K562 (cell line): ENCODE measurements around the gene FASTKD1. TPM values are rescaled to one million over a fixed set of nuclear protein-coding genes. Genes with fewer than 3 reads are reported as not detected.
"Not testable (repeated sequence)": the region's sequence is repeated elsewhere in the genome, so short reads cannot be mapped to it uniquely, and the experiment has no call there.

Source experiments
- ATAC-seq: fragments of 200-7000 bp; cut with Tn5 transposase; 3 replicates; pipeline ENCODE4 v1.9.1; 2020; ENCODE audit warnings: moderate library complexity
- BruUV-seq: library from RNA; stranded (reverse); fragments of 400-500 nt; replicated peaks from 2 replicates; lab custom pipeline; 2021; lab: Mats Ljungman, UMichigan
- CTCF ChIA-PET: fragments of 300-600 bp; formaldehyde crosslinking; extraction: SDS; loops from one replicate; lab custom pipeline; 2021; ENCODE audit warnings: low intra/inter-chr PET ratio; lab: Yijun Ruan, JAX
- POLR2A ChIA-PET: fragments of 300-600, 350-650 bp; sonication (Branson Sonifier 250); formaldehyde crosslinking; extraction: SDS; loops from one replicate; lab custom pipeline; 2021; ENCODE audit warnings: antibody characterized with exemption, inconsistent platforms; lab: Yijun Ruan, JAX
- DNase-seq, 4 experiments: peaks; one replicate each; pipeline versions ENCODE4 v3.0.0 to v3.0.0-alpha.2; 2011 to 2018; ENCODE audit warnings: low spot score in 3 of 4, mixed read lengths in 3 of 4; ENCODE audit errors: extremely low read depth in 1 of 4
- FAIRE-seq: peaks from 2 replicates; lab custom pipeline; 2011; peaks lifted over from hg19 to GRCh38; lab: Jason Lieb, UNC
- H2AFZ ChIP-seq: 2 replicates; pipeline ENCODE4 v1.6.0; 2011; ENCODE audit warnings: low read depth, low read length, control low read depth, inconsistent platforms
- H3K27ac ChIP-seq: fragments of 200-600 bp; 3 replicates; pipeline ENCODE4 v1.8.0; 2011; ENCODE audit warnings: low read depth, mild to moderate bottlenecking, control low read depth, inconsistent platforms, low read length, moderate library complexity, mixed read lengths; ENCODE audit errors: extremely low read depth
- H3K27me3 ChIP-seq, 2 experiments: fragments of 300-600 bp in 1 of 2; 2 replicates in 1 of 2; 3 replicates in 1 of 2; pipeline versions ENCODE4 v1.6.0 to v1.8.0; 2011; ENCODE audit warnings: inconsistent platforms in 2 of 2, low read length in 2 of 2, mild to moderate bottlenecking in 1 of 2, mixed read lengths in 1 of 2, moderate library complexity in 1 of 2; ENCODE audit not compliant: control insufficient read depth in 2 of 2, insufficient read depth in 2 of 2
- H3K36me3 ChIP-seq: fragments of 300-600 bp; 3 replicates; pipeline ENCODE4 v1.8.0; 2011; ENCODE audit warnings: mild to moderate bottlenecking, low read length, inconsistent platforms; ENCODE audit not compliant: control insufficient read depth, insufficient read depth
- H3K4me1 ChIP-seq, 2 experiments: fragments of 200-600 bp in 1 of 2; replicated peaks in 1 of 2; 2 replicates in 1 of 2; 3 replicates in 1 of 2; pipeline versions ENCODE4 v1.5.1 to v1.8.0; 2011; ENCODE audit warnings: inconsistent platforms in 2 of 2, low read length in 2 of 2, mild to moderate bottlenecking in 1 of 2, mixed read lengths in 1 of 2, moderate library complexity in 1 of 2; ENCODE audit not compliant: control insufficient read depth in 2 of 2, insufficient read depth in 2 of 2
- H3K4me2 ChIP-seq: 2 replicates; pipeline ENCODE4 v1.6.1; 2011; ENCODE audit warnings: low read length, control low read depth, inconsistent platforms, mixed read lengths; ENCODE audit not compliant: insufficient read depth
- H3K4me3 ChIP-seq: fragments of 200-600 bp; sonication (generic), shearing (Covaris generic); 2 replicates; pipeline ENCODE4 v1.5.1; 2016; ENCODE audit warnings: control low read depth, inconsistent platforms
- H3K79me2 ChIP-seq: fragments of 200-600 bp; 3 replicates; pipeline ENCODE4 v1.8.0; 2011; ENCODE audit warnings: low read length, inconsistent platforms; ENCODE audit not compliant: control insufficient read depth, insufficient read depth
- H3K9ac ChIP-seq, 2 experiments: 2 replicates each; pipeline versions ENCODE4 v1.6.0 to v1.6.1; 2011; ENCODE audit warnings: low read depth in 2 of 2, low read length in 2 of 2, control low read depth in 1 of 2, inconsistent platforms in 1 of 2, mild to moderate bottlenecking in 1 of 2, mixed read lengths in 1 of 2; ENCODE audit not compliant: insufficient read depth in 1 of 2
- H3K9me1 ChIP-seq: one replicate; pipeline ENCODE4 v1.6.0; 2011; ENCODE audit warnings: inconsistent platforms, mild to moderate bottlenecking, low read length, moderate library complexity; ENCODE audit not compliant: control insufficient read depth, insufficient read depth
- H3K9me3 ChIP-seq: replicated peaks from 2 replicates; pipeline ENCODE4 v1.5.1; 2011; ENCODE audit warnings: low read depth, low read length, inconsistent platforms; ENCODE audit not compliant: control insufficient read depth, insufficient read depth
- H4K20me1 ChIP-seq: replicated peaks from 2 replicates; pipeline ENCODE4 v1.6.1; 2011; ENCODE audit warnings: low read length, inconsistent platforms, mixed read lengths; ENCODE audit not compliant: control insufficient read depth, insufficient read depth
- MED1 ChIP-seq: sonication (generic); formaldehyde crosslinking; IDR thresholded peaks from 2 replicates; pipeline ENCODE4 v1.8.1; 2023; ENCODE audit warnings: missing genetic modification reagents, borderline replicate concordance
- PKNOX1 ChIP-seq: fragments of 450-650 bp; IDR thresholded peaks from 2 replicates; pipeline ENCODE4 v1.6.1; 2016
- RFX1 ChIP-seq: fragments of 450-650 bp; IDR thresholded peaks from 2 replicates; pipeline ENCODE4 v1.6.1; 2016; ENCODE audit warnings: mild to moderate bottlenecking, moderate library complexity
- SRSF9 ChIP-seq: fragments of 200-400 bp; formaldehyde crosslinking; IDR thresholded peaks from 2 replicates; pipeline ENCODE4 v1.6.1; 2017; ENCODE audit warnings: low read depth, low read length, borderline replicate concordance
- ZBTB8A ChIP-seq: fragments of 450-650 bp; IDR thresholded peaks from 2 replicates; pipeline ENCODE4 v1.6.1; 2018; ENCODE audit warnings: mild to moderate bottlenecking, moderate library complexity; ENCODE audit not compliant: partially characterized antibody
- ZFP91 ChIP-seq: sonication (generic); formaldehyde crosslinking; IDR thresholded peaks from 2 replicates; pipeline ENCODE4 v1.8.0; 2022; ENCODE audit warnings: mild to moderate bottlenecking, missing genetic modification reagents
- ZFPM2 ChIP-seq: fragments of 250-450 bp; sonication (Bioruptor Pico); IDR thresholded peaks from 2 replicates; pipeline ENCODE4 v1.5.1; 2022; ENCODE audit warnings: mild to moderate bottlenecking
- ZNF263 ChIP-seq: sonication (generic); formaldehyde crosslinking; IDR thresholded peaks from 2 replicates; pipeline ENCODE4 v1.8.0; 2022; ENCODE audit warnings: mild to moderate bottlenecking, missing genetic modification reagents, borderline replicate concordance
- WGBS: fragments of 100-300 bp; shearing (Covaris generic); methylation state at CpG from one replicate; pipeline ENCODE4 v1.1.6; 2016; ENCODE audit warnings: low coverage, mixed read lengths; ENCODE audit not compliant: insufficient coverage; ENCODE audit errors: missing lambda C conversion rate; 5-methylcytosine and 5-hydroxymethylcytosine counted together
- in situ Hi-C: fragments of 300-500 bp; cut with MboI; formaldehyde crosslinking; loops from 4 replicates; pipeline ENCODE4 v1.15.0; 2018; ENCODE audit warnings: inconsistent platforms, mixed read lengths
- intact Hi-C: fragments of 100-400 bp; cut with micrococcal nuclease; formaldehyde crosslinking; loops from 2 replicates; pipeline ENCODE4 v1.14.2; 2022
- polyA plus RNA-seq, 8 experiments: library from polyadenylated mRNA; depleted of rRNA in 4 of 8; stranded (reverse) in 5 of 8; unstranded in 3 of 8; fragments of >200 nt; fragmentation: Nextera tagmentation in 2 of 8; fragmentation: Illumina TruSeq in 1 of 8; extraction: Ambion mirVana in 2 of 8; extraction: Trizol in 1 of 8; gene quantifications; 2 replicates each; pipeline versions ENCODE4 v1.2.1 to v1.2.3, GENCODE V29; 2011 to 2014; ENCODE audit warnings: inconsistent platforms in 1 of 8, missing spikeins in 1 of 8
- total RNA-seq, 7 experiments: library from RNA; depleted of rRNA in 6 of 7; stranded (reverse); fragments of >200 nt in 6 of 7; fragmentation: Illumina TruSeq in 2 of 7; extraction: Trizol in 2 of 7; gene quantifications; 2 replicates each; pipeline versions ENCODE4 v1.2.1 to v1.2.3, GENCODE V29; 2011 to 2021; ENCODE audit warnings: low replicate concordance in 1 of 7

Gene FASTKD1
- total and polyA plus RNA-seq, 9 of the 15 experiments (the other 6 are each of a cell fraction or from before 2014, with no cell fraction given): 63.5 to 134 (median 119) TPM

- no peak overlapping the region for H3K4me2 ChIP-seq
- H3K9me3 ChIP-seq: peaks cover 9% of the 10 kb centered on the region
- in situ Hi-C loops (no loop called here), intact Hi-C loops (loop anchor here (10.0 kb wide), 1 partner anchor 346 kb away; no protein-coding TSS in a partner anchor)
- no peak for TF ChIP-seq ZFP91 (CRISPR knock-in tag)
- no peak for TF ChIP-seq ZNF263 (CRISPR knock-in tag)
- TF ChIP-seq PKNOX1: peak; percentile 55; the same call in 1 of the 2 replicates
- TF ChIP-seq ZFPM2 (CRISPR knock-in tag): no peak
- no peak for TF ChIP-seq SRSF9
- TF ChIP-seq ZBTB8A: no peak
- no peak for TF ChIP-seq MED1 (CRISPR knock-in tag)
- no peak for TF ChIP-seq RFX1
- H3K27ac ChIP-seq: no peak overlapping the region
- CTCF ChIA-PET: no interaction called here
- peaks cover 2% of the 10 kb centered on the region; the same call in 2 of the 3 replicates for H3K79me2 ChIP-seq
- no peaks in the 10 kb centered on the region for H3K27me3 ChIP-seq
- peak overlapping the region in 1 of 2 experiments; percentile 70; a peak in 2 of 4 replicates for H3K9ac ChIP-seq
- H3K9me1 ChIP-seq: no peaks in the 10 kb centered on the region
- H3K4me3 ChIP-seq: no peak overlapping the region
- H3K4me1 ChIP-seq: no peaks in the 10 kb centered on the region; a peak in 3 of 5 replicates
- peak; percentile 33; the same call in 1 of the 3 replicates for ATAC-seq
- POLR2A ChIA-PET: interaction anchor here (1.3 kb wide), 1 partner anchor 9 kb away, joined by 4 read pairs; no protein-coding TSS in a partner anchor
- WGBS: 7% methylated on average over 6 of the region's 6 CpGs
- H4K20me1 ChIP-seq: no peaks in the 10 kb centered on the region
- no peak for FAIRE-seq
- H3K36me3 ChIP-seq: no peaks in the 10 kb centered on the region
- H2AFZ ChIP-seq: peak overlapping the region; percentile 10; the same call in 1 of the 2 replicates
- no peak for DNase-seq
- BruUV-seq: no TSS peak
Measured at GRCh38 chr2:169579044-169579443, 5.4 kb upstream of the FASTKD1 start.

GRCh38 chr2:169575264-169575663 is 1.6 kb upstream of the FASTKD1 start:
- CTCF ChIA-PET: not testable (repeated sequence)

More at GRCh38 chr2:169575264-169575663, 1.6 kb upstream of the FASTKD1 start:
- ATAC-seq, in situ Hi-C loops, BruUV-seq, POLR2A ChIA-PET, H3K27me3 ChIP-seq, FAIRE-seq, H3K9me3 ChIP-seq, H3K4me3 ChIP-seq, H3K27ac ChIP-seq, H3K9me1 ChIP-seq, H3K4me2 ChIP-seq, DNase-seq, H2AFZ ChIP-seq, H3K9ac ChIP-seq, H4K20me1 ChIP-seq: not testable (repeated sequence)
- intact Hi-C loops: loop anchor here (10.0 kb wide), 1 partner anchor 350 kb away; no protein-coding TSS in a partner anchor
- Histone ChIP-seq H3K4me1 (peaks cover 4 to 12% of the 10 kb centered on the region in 2 experiments; a peak in 4 of 5 replicates), H3K36me3 (peaks cover 10% of the 10 kb centered on the region), H3K79me2 (peaks cover 34% of the 10 kb centered on the region)
- WGBS: 92% methylated on average over 2 of the region's 36 CpGs
